Kidney glomerular epithelial cell (primary cell): Measurements from ENCODE around the gene TRIM66.

Experiments used
- DNase-seq: peaks from one replicate; lab custom pipeline; 2025; lab: John Stamatoyannopoulos, UW

Gene TRIM66

DNA sequence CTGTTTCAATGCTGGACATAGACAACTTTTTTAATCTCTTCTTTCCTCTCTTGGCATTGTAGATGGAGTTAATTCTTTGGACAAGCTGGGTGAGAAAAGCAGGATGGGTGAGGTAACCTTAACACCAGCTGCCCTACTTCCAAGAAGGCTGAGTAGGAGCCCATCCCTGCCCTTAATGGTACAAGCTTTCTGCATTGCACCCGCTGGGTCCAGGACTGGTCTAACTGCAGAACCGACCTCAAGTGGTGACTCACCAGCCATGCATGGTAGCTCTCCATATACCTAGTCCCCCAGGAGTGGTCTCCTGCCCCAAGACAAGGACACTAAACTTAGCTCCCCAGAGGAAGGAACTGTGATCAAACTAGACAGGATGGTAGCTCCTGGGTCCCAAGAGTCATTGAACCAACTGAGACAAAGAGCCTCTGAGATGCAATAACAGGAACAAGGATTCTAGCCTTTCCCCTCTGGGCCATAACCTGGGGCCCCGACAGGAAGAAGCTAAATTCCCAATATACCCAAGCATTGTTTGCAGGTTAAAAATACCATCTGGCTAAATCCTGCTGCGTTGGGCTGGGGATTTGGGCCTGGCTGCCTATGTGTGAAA lies 32.3 kb upstream of the TRIM66 start:
- no peak for DNase-seq

DNA sequence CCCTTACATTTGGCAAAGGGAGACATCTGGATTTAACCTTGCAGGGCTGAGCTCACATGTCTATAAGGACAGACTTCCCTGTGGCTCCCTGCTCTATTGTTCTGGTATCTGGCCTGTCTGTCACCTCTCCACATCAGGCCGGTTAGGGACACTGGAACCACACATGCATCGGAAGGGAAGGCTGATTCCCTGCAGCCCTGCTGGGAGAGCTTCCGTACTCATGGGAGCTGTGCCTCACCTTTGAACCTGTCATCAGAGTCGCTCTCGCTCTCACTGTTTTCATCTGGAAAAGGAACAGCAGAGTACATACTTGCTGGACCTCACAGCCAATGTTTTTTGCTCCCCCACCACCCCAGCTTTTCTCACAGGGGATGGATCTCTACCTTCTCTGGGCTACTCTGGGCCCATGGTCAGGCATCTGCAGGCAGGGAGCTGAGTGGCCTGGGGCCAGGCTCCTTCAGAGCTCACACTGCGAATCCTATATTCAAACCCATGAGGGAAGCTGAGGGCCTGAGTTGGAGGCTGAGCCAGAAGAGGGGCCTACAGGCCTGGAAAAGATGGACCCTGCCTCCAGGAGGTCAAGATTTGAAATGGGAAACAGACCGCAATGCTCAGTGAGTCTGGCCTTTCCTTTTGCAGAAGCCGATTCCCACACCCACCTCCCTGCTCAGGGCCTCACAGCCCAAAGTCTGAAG lies 31.4 kb upstream of the TRIM66 start:
- DNase-seq: no peak

DNA sequence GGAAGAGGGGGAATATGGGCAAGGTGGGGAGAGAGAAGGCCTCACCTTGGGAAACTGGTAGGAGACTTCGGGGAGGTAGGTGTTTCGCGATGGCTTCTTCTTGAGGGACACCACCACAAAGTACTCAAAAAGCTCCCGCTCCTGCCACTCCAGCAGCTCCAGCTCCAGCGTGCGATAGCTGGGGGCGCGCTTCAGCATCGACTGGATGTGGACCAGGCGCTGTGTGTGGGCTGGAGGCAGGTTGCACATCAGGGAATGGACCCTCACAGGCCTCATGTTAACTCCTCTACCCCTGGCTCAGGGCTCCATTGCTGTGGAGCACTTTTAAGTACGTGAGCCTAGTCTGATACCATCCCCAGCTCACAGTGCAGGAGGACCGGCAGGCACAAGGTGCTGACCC lies 30.0 kb upstream of the TRIM66 start:
- no peak for DNase-seq

DNA sequence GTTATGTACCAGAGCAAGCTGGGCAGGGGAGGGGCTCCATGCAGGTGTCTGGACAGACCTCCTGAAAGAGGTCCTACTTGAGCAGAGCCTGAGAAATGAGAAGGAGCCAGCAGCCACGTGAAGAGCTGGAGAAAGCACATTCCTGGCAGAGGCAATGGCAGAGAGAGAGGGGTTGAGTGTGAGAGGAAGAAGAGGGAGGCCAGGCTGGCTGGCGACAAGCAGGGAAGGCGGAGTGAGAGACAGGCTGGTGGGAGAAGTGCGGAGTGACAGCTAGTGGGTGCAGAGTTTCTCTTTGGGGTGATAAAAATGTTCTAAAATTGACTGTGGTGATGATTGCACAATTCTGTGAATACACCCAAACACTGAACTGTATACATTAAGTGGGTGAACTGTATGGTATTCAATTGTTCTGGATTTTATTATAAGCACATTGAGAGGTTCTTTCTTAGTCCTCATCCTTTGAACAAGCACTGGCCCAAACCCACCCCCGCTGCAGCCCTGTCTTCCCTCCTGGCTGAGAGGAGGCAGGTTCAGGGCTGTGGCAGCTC lies 29.5 kb upstream of the TRIM66 start:
- DNase-seq: no peak

DNA sequence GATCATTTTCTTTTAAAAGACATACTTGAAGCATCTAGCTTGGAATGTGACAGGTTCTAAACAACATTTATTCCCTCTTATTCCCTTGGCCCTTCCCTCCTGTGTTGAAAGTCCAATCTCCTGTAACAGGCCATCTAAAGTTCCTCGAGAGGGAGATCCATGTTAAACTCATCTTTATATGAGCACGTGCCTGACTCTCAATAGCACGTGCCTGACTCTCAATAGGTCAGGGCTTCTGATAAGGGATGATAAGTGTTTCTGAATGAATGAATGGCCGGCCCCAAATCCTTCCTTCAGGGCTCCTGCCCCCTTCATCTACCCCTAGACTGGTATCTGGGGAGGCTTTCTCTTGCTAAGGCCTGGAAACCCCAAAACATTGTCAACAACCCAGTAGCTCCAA lies 27.3 kb upstream of the TRIM66 start:
- no peak for DNase-seq

DNA sequence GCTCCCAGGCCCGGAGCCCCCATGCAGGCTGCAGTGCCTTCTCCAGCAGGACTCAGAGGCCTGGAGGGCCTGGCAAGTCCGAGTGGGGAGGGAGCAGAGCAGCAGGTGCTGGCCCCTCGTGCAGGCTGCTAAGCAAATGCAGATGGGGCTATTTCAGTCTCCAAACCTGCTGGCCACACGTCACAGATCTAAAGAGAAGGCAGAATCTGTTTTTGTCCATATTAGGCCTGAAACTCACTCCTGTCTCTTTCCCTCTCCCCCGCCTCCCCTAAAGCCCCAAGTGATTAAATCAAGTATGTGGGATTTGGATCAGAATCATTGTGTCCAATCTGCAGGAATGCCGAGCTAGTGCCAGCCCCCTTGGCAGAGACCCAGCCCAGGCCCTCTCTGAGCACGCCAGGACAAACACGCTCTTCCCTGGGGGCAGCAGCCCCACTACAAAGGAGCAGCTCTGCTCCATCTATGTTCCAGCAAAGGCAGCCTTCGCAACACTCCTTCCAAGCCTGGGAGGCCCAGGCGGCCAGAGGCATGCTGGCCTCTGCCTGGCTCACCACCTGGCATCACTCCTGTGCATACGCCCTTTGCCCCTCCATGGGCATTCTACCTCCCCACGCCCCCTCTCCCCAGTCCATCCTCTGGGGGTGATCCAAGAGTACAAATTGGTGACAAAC lies 26.7 kb upstream of the TRIM66 start:
- DNase-seq: no peak

DNA sequence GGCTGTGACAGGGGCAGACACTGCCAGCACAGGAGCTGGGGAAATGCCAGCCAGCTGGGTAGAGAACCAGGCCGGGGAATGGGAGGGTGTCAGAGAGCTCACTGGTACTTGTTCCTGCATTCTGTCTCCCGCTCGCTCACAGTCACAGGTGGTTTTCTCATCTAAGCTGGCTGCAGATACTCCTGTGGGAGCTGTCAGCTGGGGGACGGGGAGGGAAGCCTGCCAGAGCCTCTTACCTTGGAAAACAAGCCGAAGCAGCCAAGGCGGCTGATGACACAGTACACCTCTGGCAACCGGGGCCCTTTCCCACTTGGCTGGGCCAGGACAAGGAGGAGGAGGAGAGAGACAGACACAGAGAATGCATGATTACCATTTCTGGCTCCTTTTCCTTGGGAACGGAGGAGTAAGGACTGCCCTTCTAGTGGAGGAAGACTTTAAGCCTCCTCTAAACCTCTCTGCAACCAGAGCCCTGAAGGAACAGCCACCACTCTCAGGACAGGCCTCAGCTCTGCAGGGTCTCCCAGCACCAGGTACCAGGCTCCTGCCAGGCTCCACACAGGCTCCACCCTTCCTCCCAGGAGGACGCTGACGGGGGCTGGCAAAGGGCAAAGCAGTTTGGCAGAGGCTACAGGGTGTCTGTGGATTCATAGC lies 25.2 kb upstream of the TRIM66 start:
- no peak for DNase-seq

DNA sequence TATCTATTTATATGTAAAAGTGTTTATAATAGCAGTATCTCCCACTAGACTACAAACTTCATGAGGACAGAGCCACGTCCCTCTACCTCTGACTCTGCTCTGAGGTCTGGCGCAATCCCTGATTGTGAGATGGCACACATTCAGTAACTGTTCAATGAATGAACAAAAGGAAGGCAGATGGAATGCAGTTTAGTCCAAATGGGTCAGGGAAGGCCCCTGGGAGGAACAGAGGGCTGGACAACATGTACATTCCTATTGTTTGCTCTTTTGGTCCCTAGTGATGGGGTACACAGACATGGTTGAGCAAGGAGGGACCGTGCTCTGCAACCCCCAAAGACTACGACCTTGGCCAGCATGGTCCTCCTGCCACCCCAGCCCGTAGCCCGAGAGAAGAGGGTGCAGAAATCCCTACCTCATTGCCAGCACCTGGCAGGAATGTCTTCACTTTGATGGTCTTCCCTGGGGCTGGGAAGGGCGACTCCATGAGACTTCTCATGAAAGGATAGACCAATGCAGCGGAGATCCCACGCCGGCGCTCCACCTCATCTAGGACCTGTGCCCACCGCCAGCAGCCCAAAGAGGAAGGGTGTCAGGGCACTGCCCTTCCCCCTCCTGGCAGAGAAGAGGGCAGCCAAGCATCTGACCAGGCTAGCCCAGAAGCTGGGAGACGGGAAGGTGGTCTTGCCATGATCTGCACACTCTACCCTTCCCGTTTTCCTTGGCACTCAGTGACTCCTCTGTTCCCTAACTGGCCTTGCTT lies 24.4 kb upstream of the TRIM66 start:
- no peak for DNase-seq

DNA sequence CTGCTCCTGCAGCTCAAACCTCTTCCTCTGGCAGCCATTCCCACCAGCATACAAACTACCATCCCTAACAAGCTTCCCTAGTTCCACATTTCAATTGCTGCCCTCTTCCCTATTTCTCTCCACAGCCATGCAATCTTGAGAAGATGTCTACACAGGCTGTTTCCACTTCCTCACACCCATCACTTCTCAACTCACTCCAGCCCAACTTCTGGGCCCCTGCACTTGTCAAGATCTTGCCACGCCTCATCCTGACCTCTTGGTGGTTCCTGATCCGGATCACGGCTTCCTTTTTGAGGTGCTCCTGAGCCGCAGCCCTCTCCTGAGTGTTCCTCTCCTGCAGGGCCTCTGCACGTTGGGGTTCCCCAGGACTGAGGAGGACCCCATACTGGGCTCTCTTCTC lies 22.7 kb upstream of the TRIM66 start:
- DNase-seq: no peak

DNA sequence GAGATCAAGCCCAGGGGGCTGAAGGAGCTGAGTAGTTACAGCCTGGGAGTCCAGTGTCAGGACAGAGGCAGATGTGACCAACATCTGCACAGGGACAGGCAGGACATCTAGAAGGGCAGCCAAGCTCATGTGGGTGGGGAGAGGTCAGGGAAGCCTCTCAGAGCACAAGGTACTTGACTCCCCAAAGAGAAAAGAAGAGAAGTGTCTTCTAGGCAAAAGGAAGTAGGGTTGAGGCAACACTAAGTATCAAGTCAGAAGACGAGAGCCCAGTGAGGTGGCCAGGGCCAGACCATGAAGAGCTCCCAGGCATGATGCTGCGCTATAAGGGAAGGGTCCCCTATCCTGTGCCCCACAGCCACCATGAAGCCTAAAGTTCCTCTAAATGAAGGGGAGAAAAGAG lies 21.7 kb upstream of the TRIM66 start:
- no peak for DNase-seq

DNA sequence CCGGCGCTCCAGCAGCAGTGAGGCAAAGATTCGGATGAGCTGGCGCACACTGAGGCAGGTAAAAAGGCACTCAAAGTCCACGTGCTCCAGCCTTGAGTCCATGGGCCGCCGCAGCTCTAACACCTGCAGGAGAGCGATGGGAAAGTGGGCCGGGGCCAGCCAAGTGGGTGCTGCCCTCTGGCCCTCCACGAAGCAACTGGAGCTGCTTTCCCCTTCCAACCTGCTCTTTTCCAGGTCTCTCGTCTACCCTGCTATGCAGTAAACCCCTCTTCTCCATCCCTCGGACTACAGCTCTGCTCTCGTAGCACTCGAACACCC lies 20.1 kb upstream of the TRIM66 start:
- DNase-seq: no peak

DNA sequence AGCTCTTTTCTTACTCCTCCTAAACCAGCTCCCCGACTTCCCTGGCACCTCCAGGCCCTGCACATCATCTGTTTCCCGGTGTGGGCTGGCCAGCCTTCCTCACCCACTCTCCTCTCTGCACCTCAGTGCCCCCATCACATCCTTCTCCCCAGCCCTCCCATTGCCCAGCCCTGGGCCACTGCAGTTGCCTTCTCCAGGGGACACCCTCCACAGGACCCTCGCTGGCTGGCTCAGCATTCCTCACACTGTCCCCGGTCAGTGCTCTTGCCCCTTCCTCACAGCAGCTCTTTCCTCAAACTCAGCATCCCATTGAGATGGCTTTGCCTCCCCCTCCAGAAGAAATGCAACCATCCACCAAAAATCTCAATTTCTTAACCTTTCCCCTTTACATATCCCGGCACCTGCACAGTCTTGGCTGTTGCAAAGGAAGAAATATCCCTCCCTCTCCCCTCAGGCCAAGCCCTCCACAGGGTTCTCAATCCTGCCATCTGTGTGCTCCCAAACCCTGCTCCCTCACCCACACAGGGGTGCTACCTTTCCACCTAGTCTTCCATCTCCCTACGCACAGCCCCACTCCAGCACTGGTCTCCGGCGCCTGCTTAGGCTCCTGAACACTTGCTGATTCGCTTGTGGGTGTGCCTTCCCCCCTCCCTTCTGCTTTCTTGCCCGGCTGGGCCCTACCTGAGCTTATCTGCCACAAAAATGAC lies 19.6 kb upstream of the TRIM66 start:
- DNase-seq: no peak

DNA sequence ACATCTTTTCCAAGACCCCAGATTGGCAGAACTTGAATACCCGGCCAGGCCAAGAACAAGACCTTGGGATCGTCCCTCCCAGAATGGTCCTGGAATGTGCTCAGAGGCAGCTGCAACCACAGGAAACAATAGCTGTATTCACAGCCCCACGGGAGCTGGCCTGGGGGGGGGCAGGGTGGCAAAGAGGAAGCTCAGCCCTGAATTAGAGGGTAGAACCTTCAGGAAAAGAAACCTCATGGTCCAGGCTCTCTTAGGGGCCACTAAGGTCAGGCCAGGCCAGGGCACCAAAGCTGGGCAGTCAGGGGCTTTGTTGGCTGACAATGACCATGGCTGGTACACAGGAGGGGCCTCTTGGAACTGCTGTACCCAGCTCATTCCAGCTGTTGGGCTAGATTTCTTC lies 17.4 kb upstream of the TRIM66 start:
- no peak for DNase-seq

DNA sequence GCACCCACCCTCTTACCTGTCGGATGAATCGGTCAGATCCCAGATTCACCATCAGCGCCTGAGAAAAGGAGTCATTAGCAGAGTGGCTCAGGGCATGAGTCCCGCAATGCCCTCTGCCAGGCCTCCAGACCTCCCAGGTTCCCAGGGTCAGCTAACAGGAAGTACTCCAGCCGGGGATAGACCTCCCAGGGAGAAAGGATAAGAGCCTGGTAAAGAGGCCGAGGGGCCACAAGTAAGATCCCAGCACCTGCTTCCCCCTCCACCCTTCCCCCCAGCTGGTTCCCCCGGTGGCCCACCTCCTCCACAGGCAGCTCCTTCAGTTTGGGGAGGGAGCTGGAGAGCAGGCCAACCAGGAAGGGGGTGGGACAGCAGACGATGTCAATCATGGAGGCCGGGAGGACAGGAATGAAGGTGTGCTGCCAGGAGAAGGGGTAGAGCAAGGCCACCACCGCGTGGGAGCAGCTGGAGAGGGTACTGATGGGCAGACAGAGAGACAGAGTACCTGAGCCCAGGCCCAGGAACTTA lies 16.5 kb upstream of the TRIM66 start:
- no peak for DNase-seq

DNA sequence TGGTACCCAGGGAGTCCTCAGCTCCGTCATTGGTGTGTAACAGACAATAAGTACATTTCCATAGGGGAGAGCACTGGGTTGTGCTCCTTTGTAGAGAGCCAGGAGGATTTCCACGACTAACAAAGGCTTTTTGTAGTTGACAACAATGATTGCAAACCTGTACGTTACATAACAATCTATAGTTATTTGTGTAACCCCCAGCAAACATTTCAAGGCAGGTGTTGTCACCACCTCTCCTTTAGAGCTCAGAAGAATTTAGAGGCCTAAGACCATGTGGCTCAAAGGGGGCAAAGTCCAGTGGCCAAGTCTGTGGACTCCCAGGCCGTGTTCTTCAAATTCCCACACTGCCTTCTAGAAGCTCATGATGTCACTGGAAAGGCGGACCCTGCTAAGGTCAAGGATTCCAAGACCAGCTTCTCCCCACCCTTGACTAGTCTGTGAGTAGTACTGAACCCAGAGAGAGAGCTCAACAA lies 15.9 kb upstream of the TRIM66 start:
- no peak for DNase-seq

DNA sequence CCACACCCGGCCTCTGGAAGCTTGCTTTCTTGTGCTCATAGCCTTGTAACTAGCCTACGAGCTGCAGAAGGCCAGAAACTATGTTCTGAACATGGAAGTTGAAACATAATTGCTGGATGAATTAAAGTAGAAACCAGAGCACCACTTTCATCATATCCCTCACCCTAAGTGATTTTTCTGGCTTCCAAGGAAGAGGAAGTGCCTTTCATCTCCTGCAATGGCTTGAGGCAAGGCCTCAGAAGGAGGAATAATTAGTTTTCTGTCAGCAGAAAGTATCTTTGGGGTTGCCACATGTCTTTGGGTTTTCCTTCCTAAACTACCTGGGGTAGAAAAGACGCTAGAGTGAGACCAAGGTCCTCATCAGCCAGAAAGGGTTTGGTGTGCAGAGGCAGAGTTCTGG lies 14.6 kb upstream of the TRIM66 start:
- no peak for DNase-seq

DNA sequence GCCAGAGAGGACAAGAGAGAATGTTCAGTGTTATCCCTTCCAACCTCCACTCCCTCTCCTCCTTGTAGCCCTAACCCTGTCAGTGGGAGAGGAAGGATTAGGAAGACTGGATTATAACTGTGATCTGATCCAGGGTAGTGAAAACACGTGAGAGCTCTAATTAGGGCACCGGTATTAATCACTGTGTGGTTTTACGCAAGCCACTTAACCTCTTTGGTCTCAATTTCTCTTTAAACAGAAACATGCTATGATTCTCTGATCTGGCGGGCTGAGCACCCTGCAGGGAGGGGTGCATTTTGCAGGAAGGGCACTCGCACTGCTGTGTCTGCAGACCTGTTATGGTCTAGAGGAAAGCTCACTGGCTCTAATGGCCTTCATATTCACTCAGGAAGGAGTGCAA lies 11.7 kb upstream of the TRIM66 start:
- no peak for DNase-seq

DNA sequence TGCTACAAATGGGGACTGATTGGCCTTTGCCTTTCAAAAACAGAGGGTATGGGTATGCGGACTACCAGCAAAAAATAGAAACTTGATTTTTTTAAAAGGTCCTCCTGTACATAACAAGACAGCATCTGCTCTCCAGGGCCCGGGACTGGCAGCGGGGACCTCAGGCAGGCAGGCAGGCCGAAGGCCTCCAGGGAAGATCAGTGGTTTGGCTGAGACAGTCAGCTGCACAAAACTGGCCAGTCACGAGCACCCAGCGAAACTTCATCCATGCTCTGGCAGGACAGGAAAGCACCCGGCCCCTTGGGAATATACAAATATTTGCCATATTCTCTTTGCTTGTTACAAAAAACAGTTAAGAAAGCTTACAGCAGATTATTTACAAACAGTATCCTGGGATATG lies 11.1 kb upstream of the TRIM66 start:
- no peak for DNase-seq

DNA sequence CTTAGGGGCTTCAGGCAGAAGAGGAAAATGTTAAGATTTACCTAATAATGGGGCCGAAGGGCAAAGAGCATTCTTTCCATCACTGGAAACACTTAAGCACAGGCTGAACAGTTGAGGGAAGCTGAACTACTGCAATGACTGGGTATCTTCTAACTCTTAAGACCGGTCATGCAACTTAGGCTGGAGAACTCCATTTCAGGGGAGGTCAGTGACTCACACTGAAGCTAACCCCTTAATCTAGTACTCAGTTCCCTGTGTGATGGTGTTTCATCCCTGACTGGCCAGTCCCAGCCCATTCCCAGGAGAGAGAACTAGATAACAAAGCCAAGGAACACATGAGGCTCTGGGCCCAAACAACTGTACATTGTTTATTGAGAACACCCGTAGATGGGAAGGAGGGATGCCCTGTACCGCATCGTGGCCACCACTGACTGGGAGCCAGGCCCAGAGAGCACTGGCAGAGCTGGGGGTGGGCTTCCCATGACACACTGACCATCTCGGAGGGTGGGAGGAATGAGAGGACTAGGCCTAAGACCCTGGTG lies 10.6 kb upstream of the TRIM66 start:
- DNase-seq: no peak

DNA sequence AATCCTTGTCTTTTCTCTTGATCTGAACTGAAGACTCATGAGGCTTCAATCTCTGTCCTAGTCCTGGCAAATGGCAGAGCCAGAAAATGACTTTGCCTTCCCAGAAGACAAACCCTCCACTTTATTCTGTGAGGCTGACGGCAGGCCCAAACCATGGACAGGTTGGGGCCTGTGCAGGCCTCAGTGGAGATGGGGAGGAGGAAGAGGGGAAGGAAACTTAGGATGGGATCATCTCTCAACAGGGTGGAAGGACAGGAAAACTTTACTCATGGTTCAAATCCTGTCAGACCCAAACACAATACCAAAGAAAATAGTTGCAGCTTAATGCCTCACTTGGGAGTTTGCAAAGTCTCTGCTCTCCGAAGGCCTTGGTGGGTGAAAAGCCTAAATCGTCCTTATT lies 10.0 kb upstream of the TRIM66 start:
- DNase-seq: no peak

DNA sequence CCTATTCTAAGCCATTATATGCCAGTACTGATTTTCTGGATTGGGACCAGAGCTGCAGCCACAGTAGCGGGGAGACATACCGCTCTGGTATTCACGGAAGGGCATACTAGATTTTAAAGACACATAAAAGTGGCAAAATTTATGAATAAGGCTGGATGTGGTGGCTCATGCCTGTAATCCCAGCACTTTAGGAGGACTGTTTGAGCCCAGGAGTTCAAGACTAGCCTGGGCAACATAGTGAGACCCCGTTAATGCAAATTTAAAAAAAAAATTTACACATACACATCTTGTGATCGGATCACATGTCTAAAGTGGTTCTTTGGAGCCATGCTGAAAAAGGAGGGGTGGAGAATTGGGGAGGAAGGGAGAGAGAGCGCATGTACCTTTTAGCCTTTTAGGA lies 9.1 kb upstream of the TRIM66 start:
- no peak for DNase-seq
